AG04450 (cell line): ENCODE data around the gene NTM. TPM values are rescaled to one million over a fixed set of nuclear protein-coding genes. Genes with fewer than 3 reads are reported as not detected.

Experiments used
- CTCF ChIA-PET: fragments of 300-600, 350-600 bp; formaldehyde crosslinking; extraction: SDS; loops from one replicate; lab custom pipeline; 2022; ENCODE audit warnings: antibody characterized with exemption, inconsistent platforms; lab: Charles Lee
- POLR2A ChIA-PET: fragments of 350-600 bp; formaldehyde crosslinking; extraction: SDS; loops from one replicate; lab custom pipeline; 2021; ENCODE audit warnings: antibody characterized with exemption, inconsistent platforms; lab: Yijun Ruan, JAX
- DNase-seq: peaks from one replicate; pipeline ENCODE4 v3.0.0-alpha.2; 2011; ENCODE audit warnings: low read depth, low spot score
- H3K27ac ChIP-seq: one replicate; pipeline ENCODE4 v1.5.1; 2012; ENCODE audit warnings: low read depth, low read length, control low read depth
- H3K27me3 ChIP-seq: one replicate; pipeline ENCODE4 v1.6.0; 2012; ENCODE audit warnings: low read length; ENCODE audit not compliant: control insufficient read depth, insufficient read depth
- H3K4me3 ChIP-seq: 2 replicates; pipeline ENCODE4 v1.5.1; 2011; ENCODE audit warnings: mild to moderate bottlenecking, low read depth, low read length, control low read depth
- H3K9me3 ChIP-seq: 2 replicates; pipeline ENCODE4 v1.5.1; 2012; ENCODE audit warnings: low read length; ENCODE audit not compliant: control insufficient read depth, insufficient read depth
- CTCF ChIP-seq: IDR thresholded peaks from 2 replicates; pipeline ENCODE4 v1.5.1; 2011; ENCODE audit warnings: low read depth, low read length, control low read depth, inconsistent platforms
- polyA plus RNA-seq: library from polyadenylated mRNA; depleted of rRNA; stranded (reverse); fragments of >200 nt; gene quantifications from 2 replicates; pipeline ENCODE4 v1.2.3, GENCODE V29; 2011

The NTM gene
- polyA plus RNA-seq, 1 experiment, result 26.9 TPM

DNA sequence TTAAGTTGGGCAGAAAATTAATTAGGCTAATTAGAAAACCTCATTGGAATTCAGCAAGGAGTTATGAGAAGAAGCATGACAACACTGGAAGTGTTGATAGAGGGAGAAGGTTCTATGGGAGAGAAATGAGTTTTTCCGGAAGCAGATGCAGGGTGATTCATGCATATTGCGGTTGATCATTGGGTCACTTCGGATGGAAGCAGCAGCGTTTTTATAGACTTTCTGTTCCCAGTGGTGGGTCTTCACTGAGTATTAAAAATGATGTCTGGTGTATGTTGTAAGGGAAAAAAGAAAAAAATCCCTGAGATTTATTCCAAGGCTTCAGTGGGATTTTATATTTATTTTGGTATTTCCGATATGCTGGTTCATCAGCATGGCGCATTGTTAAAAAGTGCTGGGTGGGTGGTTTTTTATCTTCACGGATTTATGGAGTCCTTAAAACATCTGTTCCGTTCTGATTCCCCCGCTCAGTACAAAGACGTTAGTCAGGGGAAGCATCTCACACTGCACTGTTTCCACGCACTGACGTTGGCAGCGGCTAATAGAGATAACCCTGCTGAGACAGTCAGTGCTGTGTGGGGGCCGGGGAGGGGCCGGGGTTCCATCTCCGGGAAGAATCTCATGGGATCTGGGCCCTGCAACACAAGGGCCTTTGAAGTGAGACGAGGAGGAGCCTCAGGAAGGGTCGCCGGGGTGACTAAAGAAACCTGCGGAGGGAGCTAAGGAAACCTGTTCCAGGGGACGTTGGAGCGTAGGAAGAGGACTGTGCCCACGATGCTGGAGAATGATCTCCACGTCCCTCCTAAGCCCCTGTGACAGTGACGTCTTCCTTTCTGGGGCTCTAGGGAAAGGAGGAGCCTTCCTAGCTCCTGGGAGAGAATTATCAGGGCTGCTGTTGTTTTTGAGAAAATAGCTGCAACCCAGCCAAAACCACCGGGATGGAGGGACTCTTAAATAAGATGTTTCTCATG lies 390.0 kb downstream of the NTM start:
- peak overlapping the region; percentile 42 for H3K27ac ChIP-seq
- ChIA-PET CTCF (interaction anchor here (6.1 kb wide), 1 partner anchor 13 kb away, joined by 45 read pairs; no protein-coding TSS in a partner anchor), POLR2A (no interaction called here)
- no peak overlapping the region for H3K4me3 ChIP-seq
- TF ChIP-seq CTCF, result no peak
- no peaks in the 10 kb centered on the region for H3K9me3 ChIP-seq
- no peak for DNase-seq
- no peaks in the 10 kb centered on the region for H3K27me3 ChIP-seq

- no peak for DNase-seq
- Histone ChIP-seq H3K4me3 (no peak overlapping the region), H3K9me3 (no peaks in the 10 kb centered on the region), H3K27me3 (no peaks in the 10 kb centered on the region), H3K27ac (no peak overlapping the region)
- POLR2A ChIA-PET, result no interaction called here
- TF ChIP-seq CTCF, result no peak
- CTCF ChIA-PET, result interaction anchor here (0.8 to 6.1 kb wide), 3 partner anchors 15 to 68 kb away, joined by 3 to 45 read pairs (median 5); no protein-coding TSS in a partner anchor
These were observed 392.1 kb downstream of the NTM start for GRCh38 chr11:131762346-131763110.

DNA sequence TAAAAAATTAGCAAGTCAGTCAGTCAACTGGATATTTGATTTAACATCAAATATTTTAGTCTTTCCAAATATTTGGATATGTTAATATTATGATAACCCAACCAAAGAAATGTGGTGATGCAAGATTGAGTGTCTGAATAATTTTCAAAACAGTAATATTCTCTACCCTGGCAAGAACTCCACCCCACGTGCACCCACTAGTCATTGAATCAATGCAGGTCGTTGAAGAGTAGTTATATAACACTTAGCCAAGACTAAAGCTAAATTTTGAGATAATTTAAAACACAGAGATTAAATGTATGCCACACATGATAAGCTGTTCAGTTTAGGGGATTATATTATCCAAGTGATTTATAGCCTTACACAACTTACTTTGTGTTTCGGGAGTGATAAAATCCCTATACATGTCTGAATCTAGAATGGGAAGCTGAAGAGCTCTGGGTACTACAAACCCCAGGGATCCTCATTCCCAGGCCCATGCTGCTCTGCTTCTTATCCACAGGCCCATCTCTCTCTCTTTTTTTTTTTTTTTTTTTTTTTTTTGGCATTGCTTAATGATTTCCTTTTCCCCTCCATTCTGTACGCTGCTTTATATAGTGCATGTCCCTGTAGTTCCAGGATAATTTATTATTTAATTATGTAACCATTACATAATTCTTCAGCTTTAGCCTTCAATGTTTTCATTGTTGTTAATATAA lies 392.9 kb downstream of the NTM start:
- no peak for TF ChIP-seq CTCF
- POLR2A ChIA-PET, result no interaction called here
- no peak overlapping the region for H3K4me3 ChIP-seq
- CTCF ChIA-PET, result interaction anchor here (0.5 to 6.1 kb wide), 5 partner anchors 16 to 1180 kb away, joined by 3 to 45 read pairs (median 5); no protein-coding TSS in a partner anchor
- no peak overlapping the region for H3K27ac ChIP-seq
- no peak for DNase-seq
- no peaks in the 10 kb centered on the region for H3K27me3 ChIP-seq
- H3K9me3 ChIP-seq, result no peaks in the 10 kb centered on the region

GRCh38 chr11:131764126-131764525 lies 393.7 kb downstream of the NTM start:
- CTCF ChIA-PET, result interaction anchor here (0.5 to 6.1 kb wide), 6 partner anchors 17 to 1300 kb away, joined by 3 to 45 read pairs (median 3); no protein-coding TSS in a partner anchor
- POLR2A ChIA-PET, result no interaction called here
- DNase-seq, result no peak
- H3K27me3 ChIP-seq, result no peaks in the 10 kb centered on the region
- no peak overlapping the region for H3K27ac ChIP-seq
- H3K9me3 ChIP-seq, result no peaks in the 10 kb centered on the region
- TF ChIP-seq CTCF, result no peak
- no peak overlapping the region for H3K4me3 ChIP-seq
